GM18858 (cell line): ENCODE measurements around the gene PUS1.
A peak's percentile ranks its signal among the peaks of the same experiment; 100 is the strongest.
"Not testable (repeated sequence)": the region's sequence is repeated elsewhere in the genome, so short reads cannot be mapped to it uniquely, and the experiment has no call there.

Experiments used
- ATAC-seq: cut with Tn5 transposase; IDR thresholded peaks from one replicate; pipeline ENCODE4 v1.9.1; 2021; ENCODE audit not compliant: unreplicated experiment

The PUS1 gene

GRCh38 chr12:131934535-131934934, 5.5 kb downstream of the PUS1 start:
- no peak for ATAC-seq

GRCh38 chr12:131938082-131938481, 9.0 kb downstream of the PUS1 start:
- no peak for ATAC-seq

DNA sequence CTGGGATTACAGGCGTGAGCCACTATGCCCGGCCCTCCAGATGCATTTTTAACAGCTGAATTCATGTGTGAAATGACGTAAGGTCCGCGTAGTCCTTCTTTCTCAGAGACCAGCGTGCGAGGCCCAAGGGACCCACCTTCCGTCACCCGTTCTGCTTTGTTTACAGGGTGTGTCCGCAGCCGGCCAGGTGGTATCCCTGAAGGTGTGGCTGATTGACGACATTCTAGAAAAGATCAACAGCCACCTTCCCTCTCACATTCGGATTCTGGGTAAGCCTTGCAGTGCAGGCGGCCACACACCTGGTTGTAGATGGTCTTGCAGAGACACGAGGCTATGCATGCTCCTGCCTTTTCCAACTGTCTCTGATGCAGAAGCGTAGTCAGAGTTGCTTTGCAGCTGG, 9.9 kb downstream of the PUS1 start:
- no peak for ATAC-seq

GRCh38 chr12:131940141-131940547, 11.1 kb downstream of the PUS1 start:
- ATAC-seq: no peak

DNA sequence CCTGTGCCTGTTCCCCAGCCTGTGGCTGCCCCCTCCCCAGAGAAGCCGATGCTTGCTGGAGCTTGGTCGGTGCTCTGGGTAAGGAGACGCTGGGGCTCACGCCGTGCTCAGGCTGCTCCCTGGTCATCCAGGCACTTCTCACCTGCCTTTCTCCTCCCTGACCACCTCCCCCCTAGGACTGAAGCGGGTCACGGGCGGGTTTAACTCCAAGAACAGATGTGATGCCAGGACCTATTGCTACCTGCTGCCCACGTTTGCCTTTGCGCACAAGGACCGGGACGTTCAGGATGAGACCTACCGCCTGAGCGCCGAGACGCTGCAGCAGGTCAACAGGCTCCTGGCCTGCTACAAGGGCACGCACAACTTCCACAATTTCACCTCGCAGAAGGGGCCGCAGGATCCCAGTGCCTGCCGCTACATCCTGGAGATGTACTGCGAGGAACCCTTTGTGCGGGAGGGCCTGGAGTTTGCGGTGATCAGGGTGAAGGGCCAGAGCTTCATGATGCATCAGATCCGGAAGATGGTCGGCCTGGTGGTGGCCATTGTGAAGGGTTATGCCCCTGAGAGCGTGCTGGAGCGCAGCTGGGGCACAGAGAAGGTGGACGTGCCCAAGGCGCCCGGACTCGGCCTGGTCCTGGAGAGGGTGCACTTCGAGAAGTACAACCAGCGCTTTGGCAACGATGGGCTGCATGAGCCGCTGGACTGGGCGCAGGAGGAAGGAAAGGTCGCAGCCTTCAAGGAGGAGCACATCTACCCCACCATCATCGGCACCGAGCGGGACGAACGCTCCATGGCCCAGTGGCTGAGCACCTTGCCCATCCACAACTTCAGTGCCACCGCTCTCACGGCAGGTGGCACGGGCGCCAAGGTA, 12.3 kb downstream of the PUS1 start:
- no peak for ATAC-seq

- ATAC-seq: no peak
Observed at GRCh38 chr12:131941987-131942341, 12.9 kb downstream of the PUS1 start.

- ATAC-seq: no peak
Observed at GRCh38 chr12:131942671-131943070, 13.6 kb downstream of the PUS1 start.

GRCh38 chr12:131943389-131943788, 14.3 kb downstream of the PUS1 start:
- no peak for ATAC-seq

- ATAC-seq: no peak
Observed at GRCh38 chr12:131943876-131944275, 14.8 kb downstream of the PUS1 start.

DNA sequence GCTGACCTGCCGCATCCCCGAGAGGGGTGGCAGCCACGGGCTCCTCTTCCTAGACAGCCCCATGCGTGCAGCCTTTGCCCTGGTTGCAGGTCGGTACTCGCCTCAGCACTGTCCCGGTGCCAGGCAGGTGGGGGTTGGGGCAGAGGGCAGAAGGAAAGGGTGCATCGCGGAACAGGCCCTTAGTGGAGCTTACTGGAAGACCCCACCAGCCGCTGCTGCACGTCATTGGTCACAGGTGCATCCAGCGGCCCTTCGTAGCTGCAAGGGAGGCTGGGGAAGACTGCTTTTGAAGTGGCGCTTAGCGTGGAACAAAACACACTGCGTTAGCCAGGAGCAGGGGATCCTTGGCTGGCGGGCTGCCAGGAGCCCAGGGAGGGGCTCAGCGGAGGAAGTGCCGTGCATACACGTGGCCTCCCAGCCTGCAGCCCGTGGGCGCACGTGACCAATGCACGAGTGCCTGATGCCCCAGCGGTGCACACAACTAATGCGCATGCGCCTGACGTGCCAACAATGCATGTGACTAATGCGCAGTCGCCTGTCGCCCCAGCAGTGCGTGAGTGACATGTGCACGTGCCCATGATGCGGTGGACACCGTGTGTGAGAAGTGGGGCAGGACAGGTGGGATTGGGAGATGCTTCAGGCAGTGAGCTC, 15.7 kb downstream of the PUS1 start:
- no peak for ATAC-seq

DNA sequence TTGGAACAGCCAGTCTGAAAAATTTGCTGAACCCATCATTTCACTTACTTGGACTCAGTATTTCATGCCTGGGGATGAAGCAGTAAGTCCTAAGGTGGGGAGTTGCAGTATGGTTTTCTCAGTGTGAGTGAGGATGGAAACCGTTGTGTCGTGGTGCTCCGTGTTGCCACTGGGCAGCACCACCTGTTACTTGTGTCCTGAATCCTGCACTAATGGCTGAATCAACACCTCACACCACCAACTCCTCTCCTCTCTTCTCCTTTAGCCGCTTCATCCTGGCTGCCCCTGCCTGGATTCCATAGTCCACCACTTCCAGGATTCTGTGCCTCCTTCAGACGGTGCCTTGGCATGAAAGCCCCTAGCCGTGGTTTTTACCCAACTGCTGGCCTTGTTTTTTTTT, 17.7 kb downstream of the PUS1 start:
- no peak for ATAC-seq

GRCh38 chr12:131947482-131948027, 18.5 kb downstream of the PUS1 start:
- ATAC-seq: no peak

GRCh38 chr12:131948166-131948712, 19.2 kb downstream of the PUS1 start:
- no peak for ATAC-seq

DNA sequence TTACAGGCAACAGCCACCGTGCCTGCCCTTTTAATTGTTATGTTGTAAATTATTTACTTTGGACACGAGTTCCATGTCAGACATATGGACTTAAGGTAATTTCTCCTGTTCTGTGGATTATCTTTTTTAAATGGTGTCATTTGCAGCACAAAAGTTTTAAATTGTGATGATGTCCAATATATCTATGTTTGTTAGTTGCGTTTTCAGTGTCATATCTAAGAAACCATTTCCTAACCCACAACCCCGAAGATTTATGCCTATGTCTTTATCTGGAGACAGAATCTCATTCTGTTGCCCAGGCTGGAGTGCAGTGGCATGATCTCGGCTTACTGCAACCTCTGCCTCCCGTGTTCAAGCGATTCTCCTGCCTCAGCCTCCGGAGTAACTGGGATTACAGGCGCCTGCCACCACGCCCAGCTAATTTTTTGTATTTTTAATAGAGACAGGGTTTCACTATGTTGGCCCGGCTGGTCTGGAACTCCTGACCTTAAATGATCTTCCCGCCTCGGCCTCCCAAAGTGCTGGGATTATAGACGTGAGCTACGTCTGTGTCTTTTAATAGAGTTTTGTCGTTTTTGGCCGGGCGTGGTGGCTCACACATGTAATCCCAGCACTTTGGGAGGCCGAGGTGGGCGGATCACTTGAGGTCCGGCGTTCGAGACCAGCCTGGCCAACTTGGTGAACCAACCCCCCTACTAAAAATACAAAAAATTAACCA, 19.8 kb downstream of the PUS1 start:
- not testable (repeated sequence) for ATAC-seq

- peak; percentile 65 for ATAC-seq
Observed at GRCh38 chr12:131949431-131950181, 20.5 kb downstream of the PUS1 start, which contains the start of gene EP400. TSS of gene EP400 (plus strand) at chr12:131949942. CDS start at chr12:131960620, 10,678 bp downstream.

- peak; percentile 16 for ATAC-seq
Observed at GRCh38 chr12:131950182-131950913, 21.3 kb downstream of the PUS1 start.

DNA sequence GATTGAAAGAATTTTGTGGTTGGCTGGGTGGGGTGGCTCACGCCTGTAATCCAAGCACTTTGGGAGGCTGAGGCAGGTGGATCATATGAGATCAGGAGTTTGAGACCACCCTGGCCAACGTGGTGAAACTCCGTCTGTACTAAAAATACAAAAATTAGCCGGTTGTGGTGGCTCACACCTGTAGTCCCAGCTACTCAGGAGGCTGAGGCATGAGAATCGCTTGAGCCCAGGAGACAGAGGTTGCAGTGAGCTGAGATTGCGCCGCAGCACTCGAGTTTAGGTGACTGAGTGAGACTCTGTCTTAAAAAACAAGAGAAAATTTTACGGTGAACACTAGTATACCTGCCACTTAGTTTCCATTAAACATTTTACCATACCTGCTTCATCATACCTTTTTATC, 24.7 kb downstream of the PUS1 start:
- ATAC-seq: not testable (repeated sequence)

DNA sequence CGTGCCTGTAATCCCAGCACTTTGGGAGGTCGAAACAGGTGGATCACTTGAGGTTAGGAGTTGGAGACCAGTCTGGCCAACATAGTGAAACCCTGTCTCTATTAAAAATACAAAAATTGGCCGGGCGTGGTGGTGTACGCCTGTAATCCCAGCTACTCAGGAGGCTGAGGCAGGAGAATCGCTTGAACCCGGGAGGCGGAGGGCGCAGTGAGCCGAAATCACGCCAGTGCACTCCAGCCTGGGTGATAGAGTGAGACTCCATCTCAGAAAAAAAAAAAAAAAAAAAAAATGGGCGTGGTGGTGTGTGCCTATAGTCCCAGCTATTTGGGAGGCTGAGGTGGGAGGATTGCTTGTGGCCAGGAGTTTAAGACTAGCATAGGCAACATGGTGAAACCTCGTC, 25.4 kb downstream of the PUS1 start:
- not testable (repeated sequence) for ATAC-seq

DNA sequence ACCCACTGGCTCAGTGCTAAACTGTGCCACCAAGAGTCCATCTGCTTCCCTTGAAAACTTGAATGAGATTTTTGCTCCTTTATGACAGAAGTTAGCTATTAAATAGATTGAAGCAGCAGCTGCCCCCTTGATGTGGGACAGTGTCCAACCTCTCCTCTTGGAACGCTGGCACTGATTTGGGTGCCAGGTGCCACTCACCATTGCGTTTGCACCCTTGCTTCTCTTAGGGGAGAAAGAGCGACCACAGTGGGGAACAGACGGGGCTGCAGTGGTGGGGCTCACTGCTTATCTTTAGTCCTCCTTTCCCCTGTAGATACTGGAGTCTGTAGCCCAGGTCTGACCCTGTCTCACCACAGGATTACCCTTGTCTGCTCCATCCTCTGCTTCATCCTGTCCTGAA, 30.0 kb downstream of the PUS1 start:
- no peak for ATAC-seq
